Progenitor cell of endocrine pancreas (in vitro differentiated cells): ENCODE measurements around the gene KRTAP4-2. TPM values are rescaled to one million over a fixed set of nuclear protein-coding genes. Genes with fewer than 3 reads are reported as not detected.
"Not testable (repeated sequence)": the region's sequence is repeated elsewhere in the genome, so short reads cannot be mapped to it uniquely, and the experiment has no call there.

Source experiments
- DNase-seq: peaks from one replicate; pipeline ENCODE4 v3.0.0; 2021; ENCODE audit warnings: low spot score; ENCODE audit not compliant: unreplicated experiment
- H3K27ac Mint-ChIP-seq: 2 replicates; pipeline ENCODE4 v1.8.0; 2021; ENCODE audit warnings: mild to moderate bottlenecking, moderate library complexity, mixed read lengths
- H3K27me3 Mint-ChIP-seq: 2 replicates; pipeline ENCODE4 v1.8.0; 2021; ENCODE audit warnings: mixed read lengths
- H3K36me3 Mint-ChIP-seq: 2 replicates; pipeline ENCODE4 v1.8.0; 2022; ENCODE audit warnings: mixed read lengths; ENCODE audit not compliant: insufficient read depth
- H3K4me1 Mint-ChIP-seq: 2 replicates; pipeline ENCODE4 v1.8.0; 2021; ENCODE audit warnings: low read depth, mixed read lengths
- H3K4me3 Mint-ChIP-seq: 2 replicates; pipeline ENCODE4 v1.8.0; 2021; ENCODE audit warnings: low read depth, mild to moderate bottlenecking, moderate library complexity, mixed read lengths
- H3K9me3 Mint-ChIP-seq: 2 replicates; pipeline ENCODE4 v1.8.0; 2021; ENCODE audit warnings: low read depth, mixed read lengths
- CTCF ChIP-seq: fragments of 200-600 bp; sonication (generic); IDR thresholded peaks from one replicate; pipeline ENCODE4 v1.5.0; 2021; ENCODE audit warnings: antibody characterized with exemption, mild to moderate bottlenecking; ENCODE audit not compliant: unreplicated experiment
- total RNA-seq: library from RNA; stranded (reverse); gene quantifications from 2 replicates; pipeline ENCODE4 v1.2.1, GENCODE V29; 2021

KRTAP4-2 gene
- total RNA-seq, 1 donor from 2014 or later: not detected

- no peaks in the 10 kb centered on the region for H3K4me1 Mint-ChIP-seq
- TF ChIP-seq CTCF: no peak
- DNase-seq: no peak
- H3K36me3 Mint-ChIP-seq: no peaks in the 10 kb centered on the region
- H3K9me3 Mint-ChIP-seq: no peaks in the 10 kb centered on the region
- peaks cover 6% of the 10 kb centered on the region for H3K27me3 Mint-ChIP-seq
- H3K4me3 Mint-ChIP-seq: no peak within 1 kb of the TSS
- H3K27ac Mint-ChIP-seq: no peak within 1 kb of the TSS
These were observed 17.4 kb downstream of the KRTAP4-2 start, which contains the start of gene KRTAP4-4 for GRCh38 chr17:41160648-41161047. TSS of gene KRTAP4-4 (minus strand) at chr17:41160748. CDS start at chr17:41160691, 57 bp downstream.

- not testable (repeated sequence) for H3K27me3 Mint-ChIP-seq, DNase-seq, H3K27ac Mint-ChIP-seq, H3K4me3 Mint-ChIP-seq, H3K9me3 Mint-ChIP-seq, H3K36me3 Mint-ChIP-seq, H3K4me1 Mint-ChIP-seq
These were observed 17.8 kb downstream of the KRTAP4-2 start for GRCh38 chr17:41160190-41160589.

GRCh38 chr17:41153856-41154255, 24.2 kb downstream of the KRTAP4-2 start:
- H3K27ac Mint-ChIP-seq: no peak overlapping the region
- peaks cover 2% of the 10 kb centered on the region for H3K4me1 Mint-ChIP-seq
- DNase-seq: no peak
- no peak overlapping the region for H3K4me3 Mint-ChIP-seq
- no peak for TF ChIP-seq CTCF
- H3K27me3 Mint-ChIP-seq: peaks cover 6% of the 10 kb centered on the region
- H3K36me3 Mint-ChIP-seq: no peaks in the 10 kb centered on the region
- no peaks in the 10 kb centered on the region for H3K9me3 Mint-ChIP-seq

GRCh38 chr17:41151525-41151924, 26.5 kb downstream of the KRTAP4-2 start:
- DNase-seq: no peak
- Mint-ChIP-seq H3K4me3 (no peak overlapping the region), H3K36me3 (no peaks in the 10 kb centered on the region), H3K4me1 (peaks cover 2% of the 10 kb centered on the region), H3K27ac (no peak overlapping the region), H3K9me3 (no peaks in the 10 kb centered on the region), H3K27me3 (peaks cover 7% of the 10 kb centered on the region)
- TF ChIP-seq CTCF: no peak

GRCh38 chr17:41150026-41150425, 28.0 kb downstream of the KRTAP4-2 start:
- Mint-ChIP-seq H3K27ac (no peak overlapping the region), H3K4me1 (peaks cover 2% of the 10 kb centered on the region), H3K27me3 (peaks cover 7% of the 10 kb centered on the region), H3K36me3 (no peaks in the 10 kb centered on the region), H3K9me3 (no peaks in the 10 kb centered on the region), H3K4me3 (no peak overlapping the region)
- DNase-seq: no peak
- no peak for TF ChIP-seq CTCF

GRCh38 chr17:41149652-41149985, 28.4 kb downstream of the KRTAP4-2 start, which contains the start of gene KRTAP4-5:
TSS of gene KRTAP4-5 (minus strand) at chr17:41149825. CDS start at chr17:41149767, 58 bp downstream.
- no peak within 1 kb of the TSS for H3K4me3 Mint-ChIP-seq
- no peaks in the 10 kb centered on the region for H3K9me3 Mint-ChIP-seq
- H3K4me1 Mint-ChIP-seq: peaks cover 2% of the 10 kb centered on the region
- H3K27ac Mint-ChIP-seq: no peak within 1 kb of the TSS
- TF ChIP-seq CTCF: no peak
- H3K27me3 Mint-ChIP-seq: peaks cover 7% of the 10 kb centered on the region
- no peaks in the 10 kb centered on the region for H3K36me3 Mint-ChIP-seq
- DNase-seq: no peak

- not testable (repeated sequence) for H3K4me3 Mint-ChIP-seq, DNase-seq, H3K27ac Mint-ChIP-seq, H3K4me1 Mint-ChIP-seq, H3K27me3 Mint-ChIP-seq, H3K9me3 Mint-ChIP-seq, H3K36me3 Mint-ChIP-seq
These were observed 28.9 kb downstream of the KRTAP4-2 start for GRCh38 chr17:41148971-41149651.
